Measurements from ENCODE around the gene DLG2. TPM values are rescaled to one million over a fixed set of nuclear protein-coding genes. Genes with fewer than 3 reads are reported as not detected.

Gene DLG2
- total RNA-seq, 4 donors from 2014 or later, result 2.9 to 30.2 (median 22.6) TPM

DNA sequence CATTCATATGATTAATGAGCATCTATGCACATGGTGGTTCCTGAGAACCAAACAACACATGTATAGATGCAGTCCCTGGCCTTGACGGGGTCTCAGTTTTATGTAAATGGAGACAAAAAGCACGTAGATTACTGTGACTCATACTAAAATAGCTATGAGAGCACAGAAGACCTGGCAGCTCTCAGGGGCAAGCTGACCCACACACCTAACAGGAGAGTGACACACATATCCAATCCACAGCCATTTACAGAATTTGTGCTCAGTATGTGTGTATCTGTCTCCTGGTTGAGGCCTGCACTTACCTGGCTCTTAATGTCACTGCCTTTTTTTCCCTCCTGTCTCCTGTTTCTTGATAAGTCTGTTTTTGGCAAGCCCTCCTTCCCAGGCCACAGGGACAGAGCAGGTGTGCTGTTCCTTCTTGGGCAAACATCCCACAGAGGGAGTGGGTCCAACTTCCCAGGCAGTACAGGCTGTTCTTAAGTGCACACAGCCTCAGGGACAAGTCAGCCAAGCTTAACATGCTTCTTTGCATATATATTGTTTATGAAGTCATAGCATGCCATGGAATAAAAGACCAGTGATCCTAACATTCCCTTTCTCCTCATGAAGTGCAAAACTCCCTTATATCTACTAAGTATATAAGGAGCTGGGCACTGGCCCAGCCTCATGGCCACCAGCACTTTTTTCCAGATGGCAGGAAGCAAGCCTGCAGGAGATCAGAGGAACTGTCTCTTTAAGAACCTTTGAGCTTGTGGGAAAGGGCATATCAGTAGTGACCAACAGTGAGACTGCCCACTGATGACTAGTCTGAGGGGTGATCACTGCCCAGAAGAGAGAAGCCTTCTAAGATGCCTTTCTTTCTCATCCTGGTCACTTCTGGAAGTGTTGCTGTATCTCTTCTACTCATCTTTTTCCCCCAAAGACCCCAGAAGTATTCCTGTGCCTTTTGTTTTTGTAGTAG is 2216.3 kb downstream of the DLG2 start:
- no peaks in the 10 kb centered on the region for H3K9me3 ChIP-seq
- no peak overlapping the region for H3K4me3 ChIP-seq
- no peak for DNase-seq
- H3K27me3 ChIP-seq, result no peaks in the 10 kb centered on the region
- H3K27ac ChIP-seq, result no peak overlapping the region
- no peak for TF ChIP-seq POLR2A (IDR thresholded peaks at IDR 0.05)
- TF ChIP-seq, protein P1, sequence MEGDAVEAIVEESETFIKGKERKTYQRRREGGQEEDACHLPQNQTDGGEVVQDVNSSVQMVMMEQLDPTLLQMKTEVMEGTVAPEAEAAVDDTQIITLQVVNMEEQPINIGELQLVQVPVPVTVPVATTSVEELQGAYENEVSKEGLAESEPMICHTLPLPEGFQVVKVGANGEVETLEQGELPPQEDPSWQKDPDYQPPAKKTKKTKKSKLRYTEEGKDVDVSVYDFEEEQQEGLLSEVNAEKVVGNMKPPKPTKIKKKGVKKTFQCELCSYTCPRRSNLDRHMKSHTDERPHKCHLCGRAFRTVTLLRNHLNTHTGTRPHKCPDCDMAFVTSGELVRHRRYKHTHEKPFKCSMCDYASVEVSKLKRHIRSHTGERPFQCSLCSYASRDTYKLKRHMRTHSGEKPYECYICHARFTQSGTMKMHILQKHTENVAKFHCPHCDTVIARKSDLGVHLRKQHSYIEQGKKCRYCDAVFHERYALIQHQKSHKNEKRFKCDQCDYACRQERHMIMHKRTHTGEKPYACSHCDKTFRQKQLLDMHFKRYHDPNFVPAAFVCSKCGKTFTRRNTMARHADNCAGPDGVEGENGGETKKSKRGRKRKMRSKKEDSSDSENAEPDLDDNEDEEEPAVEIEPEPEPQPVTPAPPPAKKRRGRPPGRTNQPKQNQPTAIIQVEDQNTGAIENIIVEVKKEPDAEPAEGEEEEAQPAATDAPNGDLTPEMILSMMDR (IDR thresholded peaks at IDR 0.05), result no peak
- no peaks in the 10 kb centered on the region for H3K4me1 ChIP-seq
- intact Hi-C loops (cut with DNase I; ENCODE audit: low total_unique reads), result no loop called here
- no peaks in the 10 kb centered on the region for H3K36me3 ChIP-seq

DNA sequence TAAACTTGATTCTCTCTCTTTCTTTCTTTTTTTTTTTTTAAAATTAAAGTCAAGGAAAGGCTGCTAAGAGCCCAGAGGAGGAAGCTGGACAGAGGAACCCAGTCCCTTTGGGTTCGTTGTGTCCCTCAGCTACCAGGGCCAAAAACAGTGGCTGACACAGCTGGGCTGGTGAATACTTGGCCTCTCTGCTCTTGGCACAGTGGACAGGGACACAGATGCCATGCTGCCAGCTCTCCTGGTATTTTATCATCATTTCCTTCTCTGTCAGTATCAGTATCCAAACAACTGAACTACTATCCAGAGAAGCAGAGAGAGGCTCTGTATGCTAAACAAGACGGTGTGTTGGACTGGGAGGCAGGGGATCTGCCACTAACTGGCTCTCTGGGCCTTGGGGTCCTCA is 2217.3 kb downstream of the DLG2 start:
- Histone ChIP-seq H3K27ac (no peak overlapping the region), H3K27me3 (no peaks in the 10 kb centered on the region), H3K9me3 (no peaks in the 10 kb centered on the region), H3K36me3 (no peaks in the 10 kb centered on the region), H3K4me1 (no peaks in the 10 kb centered on the region), H3K4me3 (no peak overlapping the region)
- no peak for TF ChIP-seq POLR2A (IDR thresholded peaks at IDR 0.05)
- TF ChIP-seq, protein P1 (IDR thresholded peaks at IDR 0.05), result no peak
- intact Hi-C loops (cut with DNase I; ENCODE audit: low total_unique reads), result no loop called here
- DNase-seq, result no peak

GRCh38 chr11:83409476-83409875 is 2217.7 kb downstream of the DLG2 start:
- DNase-seq, result no peak
- Histone ChIP-seq H3K27me3 (no peaks in the 10 kb centered on the region), H3K27ac (no peak overlapping the region), H3K36me3 (no peaks in the 10 kb centered on the region), H3K4me3 (no peak overlapping the region), H3K9me3 (no peaks in the 10 kb centered on the region), H3K4me1 (no peaks in the 10 kb centered on the region)
- TF ChIP-seq POLR2A (IDR thresholded peaks at IDR 0.05), result no peak
- TF ChIP-seq, protein P1 (IDR thresholded peaks at IDR 0.05), result no peak
- intact Hi-C loops (cut with DNase I; ENCODE audit: low total_unique reads), result no loop called here

DNA sequence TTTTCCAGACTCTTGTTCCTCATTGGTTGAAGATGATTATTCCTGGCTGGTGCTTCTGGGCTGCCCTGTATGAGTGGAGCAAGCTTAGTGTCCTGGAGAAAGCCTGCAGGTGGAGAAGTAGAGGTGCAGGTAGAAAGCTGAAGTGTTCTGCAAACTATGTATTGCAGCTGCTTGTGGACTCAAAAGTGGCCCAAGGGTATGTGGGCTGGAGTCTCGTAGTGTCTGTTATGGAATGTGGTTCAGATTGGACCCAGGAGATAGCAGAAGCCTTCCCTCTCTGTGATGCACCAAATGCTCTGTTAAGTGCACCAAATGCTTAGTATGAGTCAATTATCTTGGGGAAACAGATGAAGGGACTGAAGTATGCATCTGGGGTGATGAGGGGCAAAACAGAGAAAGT is 2218.2 kb downstream of the DLG2 start:
- TF ChIP-seq POLR2A (IDR thresholded peaks at IDR 0.05), result no peak
- TF ChIP-seq, protein P1 (IDR thresholded peaks at IDR 0.05), result no peak
- no peaks in the 10 kb centered on the region for H3K27me3 ChIP-seq
- H3K9me3 ChIP-seq, result no peaks in the 10 kb centered on the region
- H3K36me3 ChIP-seq, result no peaks in the 10 kb centered on the region
- DNase-seq, result no peak
- H3K4me3 ChIP-seq, result no peak overlapping the region
- intact Hi-C loops (cut with DNase I; ENCODE audit: low total_unique reads), result no loop called here
- no peak overlapping the region for H3K27ac ChIP-seq
- no peaks in the 10 kb centered on the region for H3K4me1 ChIP-seq

Small RNA genes lying within 50 kb of the gene (small RNA-seq; reads per million reads assigned to genes)
- gene RF02112 (not detected), gene RF02113 (not detected), gene RNU6-1292P (not detected)

Other genes with a start within 250 kb of the DLG2 start
- gene TMEM126B, start 1.2 kb upstream of the DLG2 start, total RNA-seq, result 100 to 1,000 TPM in 1 of 4 donors, 10 to 100 TPM in 3; 36.5 to 119 (median 57.9) TPM
- 10 to 100 TPM in 3 of 4 donors, 1 to 10 TPM in 1; 7.9 to 16.3 (median 12.5) TPM for gene TMEM126A, start 20.6 kb upstream of the DLG2 start, total RNA-seq
- 100 to 1,000 TPM in 2 of 4 donors, 10 to 100 TPM in 2; 77.7 to 133 (median 99.9) TPM for gene CREBZF, start 37.8 kb upstream of the DLG2 start, total RNA-seq
- 10 to 100 TPM in 1 of 4 donors, 1 to 10 TPM in 1, under 1 TPM in 1, not detected in 1; 0.77 to 14.0 (median 4.4) TPM for gene CCDC89, start 58.9 kb upstream of the DLG2 start, total RNA-seq
- 10 to 100 TPM; 33.0 to 77.4 (median 39.7) TPM for gene SYTL2, start 183.8 kb upstream of the DLG2 start, total RNA-seq
- under 1 TPM in 1 of 4 donors, not detected in 3; 0.21 TPM for gene CCDC83, start 228.0 kb upstream of the DLG2 start, total RNA-seq

Measured in uterus (tissue), 4 donors.